Measurements from ENCODE around the gene WDR54. TPM values are rescaled to one million over a fixed set of nuclear protein-coding genes. Genes with fewer than 3 reads are reported as not detected.

Gene WDR54
- total RNA-seq, 1 experiment from 2014 or later = 27.7 TPM

DNA sequence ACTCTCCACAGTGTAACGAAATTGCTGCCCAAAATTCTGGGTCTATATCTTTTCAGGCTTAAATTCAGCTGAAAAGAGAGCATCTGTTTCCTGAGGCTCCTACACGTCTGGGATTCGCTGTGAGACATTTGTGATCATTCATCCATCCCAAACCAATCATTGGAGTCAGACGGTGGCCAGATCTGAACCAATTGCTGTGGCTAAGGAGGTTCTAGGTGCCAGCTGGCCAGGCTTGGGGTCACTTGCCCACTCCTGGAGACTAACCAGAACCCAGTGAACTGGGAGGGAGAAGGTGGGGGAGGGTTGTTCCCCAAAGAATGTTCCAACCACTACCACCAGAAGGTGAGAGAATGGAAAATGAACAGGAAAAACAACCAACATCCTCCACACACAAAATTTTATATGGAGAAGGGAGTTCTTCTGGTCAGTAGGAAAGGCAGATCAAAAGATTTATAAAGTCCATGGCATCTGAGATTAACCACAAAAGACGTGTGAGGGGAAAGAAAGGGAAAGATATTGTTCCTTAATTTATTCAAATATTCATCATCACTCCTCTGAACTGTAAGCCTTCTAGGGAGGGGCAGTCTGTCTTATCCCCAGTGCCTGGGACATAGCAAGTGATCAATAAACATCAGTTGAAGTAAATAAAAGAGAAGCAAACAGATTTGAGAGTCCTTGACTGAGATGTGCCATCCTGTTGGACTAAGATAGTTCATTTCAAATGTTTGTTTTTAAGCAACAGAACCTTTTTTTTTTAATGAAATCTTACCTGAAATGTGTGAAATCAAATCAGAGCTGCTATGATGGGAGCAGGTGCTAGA, 23.2 kb downstream of the WDR54 start:
- CTCF ChIA-PET = no interaction called here
- Histone ChIP-seq H3K4me3 (ENCODE audit: low read depth in 2 of 2, low read length in 2 of 2) (no peak overlapping the region), H3K27me3 (ENCODE audit: control insufficient read depth, insufficient read depth, low read length) (peaks cover 3% of the 10 kb centered on the region; the same call in 1 of the 2 replicates), H3K9me3 (ENCODE audit: control insufficient read depth, insufficient read depth, low read depth, low read length) (no peaks in the 10 kb centered on the region), H3K4me1 (ENCODE audit: control insufficient read depth, insufficient read depth, low read length) (peaks cover 7% of the 10 kb centered on the region), H3K27ac (ENCODE audit: low read length) (no peak overlapping the region), H3K36me3 (ENCODE audit: control insufficient read depth, insufficient read depth, low read length) (no peaks in the 10 kb centered on the region)
- no peak for ATAC-seq
- TF ChIP-seq, protein P1, sequence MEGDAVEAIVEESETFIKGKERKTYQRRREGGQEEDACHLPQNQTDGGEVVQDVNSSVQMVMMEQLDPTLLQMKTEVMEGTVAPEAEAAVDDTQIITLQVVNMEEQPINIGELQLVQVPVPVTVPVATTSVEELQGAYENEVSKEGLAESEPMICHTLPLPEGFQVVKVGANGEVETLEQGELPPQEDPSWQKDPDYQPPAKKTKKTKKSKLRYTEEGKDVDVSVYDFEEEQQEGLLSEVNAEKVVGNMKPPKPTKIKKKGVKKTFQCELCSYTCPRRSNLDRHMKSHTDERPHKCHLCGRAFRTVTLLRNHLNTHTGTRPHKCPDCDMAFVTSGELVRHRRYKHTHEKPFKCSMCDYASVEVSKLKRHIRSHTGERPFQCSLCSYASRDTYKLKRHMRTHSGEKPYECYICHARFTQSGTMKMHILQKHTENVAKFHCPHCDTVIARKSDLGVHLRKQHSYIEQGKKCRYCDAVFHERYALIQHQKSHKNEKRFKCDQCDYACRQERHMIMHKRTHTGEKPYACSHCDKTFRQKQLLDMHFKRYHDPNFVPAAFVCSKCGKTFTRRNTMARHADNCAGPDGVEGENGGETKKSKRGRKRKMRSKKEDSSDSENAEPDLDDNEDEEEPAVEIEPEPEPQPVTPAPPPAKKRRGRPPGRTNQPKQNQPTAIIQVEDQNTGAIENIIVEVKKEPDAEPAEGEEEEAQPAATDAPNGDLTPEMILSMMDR (IDR thresholded peaks at IDR 0.05) = no peak
- TF ChIP-seq POLR2AphosphoS5 (IDR thresholded peaks at IDR 0.05; ENCODE audit: low read depth, low read length) = no peak
- TF ChIP-seq SIN3A (IDR thresholded peaks at IDR 0.05; ENCODE audit: borderline replicate concordance, insufficient read depth, low read depth, low read length) = no peak
- TF ChIP-seq, protein P2, sequence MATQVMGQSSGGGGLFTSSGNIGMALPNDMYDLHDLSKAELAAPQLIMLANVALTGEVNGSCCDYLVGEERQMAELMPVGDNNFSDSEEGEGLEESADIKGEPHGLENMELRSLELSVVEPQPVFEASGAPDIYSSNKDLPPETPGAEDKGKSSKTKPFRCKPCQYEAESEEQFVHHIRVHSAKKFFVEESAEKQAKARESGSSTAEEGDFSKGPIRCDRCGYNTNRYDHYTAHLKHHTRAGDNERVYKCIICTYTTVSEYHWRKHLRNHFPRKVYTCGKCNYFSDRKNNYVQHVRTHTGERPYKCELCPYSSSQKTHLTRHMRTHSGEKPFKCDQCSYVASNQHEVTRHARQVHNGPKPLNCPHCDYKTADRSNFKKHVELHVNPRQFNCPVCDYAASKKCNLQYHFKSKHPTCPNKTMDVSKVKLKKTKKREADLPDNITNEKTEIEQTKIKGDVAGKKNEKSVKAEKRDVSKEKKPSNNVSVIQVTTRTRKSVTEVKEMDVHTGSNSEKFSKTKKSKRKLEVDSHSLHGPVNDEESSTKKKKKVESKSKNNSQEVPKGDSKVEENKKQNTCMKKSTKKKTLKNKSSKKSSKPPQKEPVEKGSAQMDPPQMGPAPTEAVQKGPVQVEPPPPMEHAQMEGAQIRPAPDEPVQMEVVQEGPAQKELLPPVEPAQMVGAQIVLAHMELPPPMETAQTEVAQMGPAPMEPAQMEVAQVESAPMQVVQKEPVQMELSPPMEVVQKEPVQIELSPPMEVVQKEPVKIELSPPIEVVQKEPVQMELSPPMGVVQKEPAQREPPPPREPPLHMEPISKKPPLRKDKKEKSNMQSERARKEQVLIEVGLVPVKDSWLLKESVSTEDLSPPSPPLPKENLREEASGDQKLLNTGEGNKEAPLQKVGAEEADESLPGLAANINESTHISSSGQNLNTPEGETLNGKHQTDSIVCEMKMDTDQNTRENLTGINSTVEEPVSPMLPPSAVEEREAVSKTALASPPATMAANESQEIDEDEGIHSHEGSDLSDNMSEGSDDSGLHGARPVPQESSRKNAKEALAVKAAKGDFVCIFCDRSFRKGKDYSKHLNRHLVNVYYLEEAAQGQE (IDR thresholded peaks at IDR 0.05; ENCODE audit: insufficient read depth in 1 of 2, low read depth in 2 of 2, low read length in 1 of 2) = no peak
- TF ChIP-seq TCF7L2 (IDR thresholded peaks at IDR 0.05; ENCODE audit: low read depth, low read length) = no peak
- no peak for DNase-seq (ENCODE audit: low read depth, low spot score)
- POLR2A ChIA-PET = no interaction called here
- intact Hi-C loops (cut with micrococcal nuclease; ENCODE audit: unreplicated experiment) (no loop called here), in situ Hi-C loops (cut with HindIII; ENCODE audit: low pct_unique_long_range_greater_than_20kb, low sequenced_read_pairs) (no loop called here)
- no TSS peak for BruUV-seq (replicated peaks)

DNA sequence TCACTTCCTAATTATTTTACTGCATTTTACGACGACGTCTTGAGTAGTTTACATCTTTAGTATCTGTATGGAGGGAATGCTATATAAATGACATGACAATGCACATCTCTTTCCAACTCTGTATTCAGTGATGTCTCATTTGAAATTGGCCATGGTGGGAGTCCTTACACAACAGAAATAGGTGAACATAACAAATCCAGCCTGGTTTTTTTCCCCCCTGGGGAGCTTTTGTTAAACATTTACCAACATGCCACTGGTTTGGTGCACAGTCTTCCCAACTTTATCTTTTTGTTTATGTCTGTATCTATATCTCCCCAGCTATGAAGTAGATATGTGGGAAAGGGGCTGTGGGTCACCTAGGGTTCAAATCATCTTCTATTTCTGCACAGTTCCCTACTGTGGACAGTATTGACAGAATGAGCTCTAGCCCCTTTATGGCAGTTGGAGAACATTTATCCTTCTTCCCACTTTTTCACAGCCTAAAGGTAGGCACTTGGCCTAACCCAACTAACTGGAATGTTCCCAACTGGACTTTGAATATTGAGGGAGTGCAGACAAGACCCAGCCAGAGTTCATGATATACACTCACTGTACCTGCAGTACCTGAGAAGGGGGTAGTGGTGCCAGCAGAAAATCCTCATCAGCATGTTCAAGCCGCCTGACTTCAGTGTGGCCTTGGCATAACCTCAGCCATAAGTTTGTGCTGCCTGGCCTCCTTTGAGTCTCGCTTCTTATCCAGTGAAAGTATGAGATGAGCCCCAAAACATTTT, 25.9 kb downstream of the WDR54 start:
- ChIA-PET POLR2A (no interaction called here), CTCF (no interaction called here)
- no peak overlapping the region for H3K27ac ChIP-seq (ENCODE audit: low read length)
- 0 out of 2 replicates have a peak, but pooled peaks cover 3% of the 10 kb centered on the region for H3K4me1 ChIP-seq (ENCODE audit: control insufficient read depth, insufficient read depth, low read length)
- DNase-seq (ENCODE audit: low read depth, low spot score) (no peak), ATAC-seq (no peak)
- TF ChIP-seq TCF7L2 (IDR thresholded peaks at IDR 0.05; ENCODE audit: low read depth, low read length) = no peak
- TF ChIP-seq POLR2AphosphoS5 (IDR thresholded peaks at IDR 0.05; ENCODE audit: low read depth, low read length) = no peak
- TF ChIP-seq, protein P1 (IDR thresholded peaks at IDR 0.05) = no peak
- TF ChIP-seq SIN3A (IDR thresholded peaks at IDR 0.05; ENCODE audit: borderline replicate concordance, insufficient read depth, low read depth, low read length) = no peak
- TF ChIP-seq, protein P2 (IDR thresholded peaks at IDR 0.05; ENCODE audit: insufficient read depth in 1 of 2, low read depth in 2 of 2, low read length in 1 of 2) = no peak
- no TSS peak for BruUV-seq (replicated peaks)
- no peaks in the 10 kb centered on the region for H3K9me3 ChIP-seq (ENCODE audit: control insufficient read depth, insufficient read depth, low read depth, low read length)
- no peaks in the 10 kb centered on the region for H3K36me3 ChIP-seq (ENCODE audit: control insufficient read depth, insufficient read depth, low read length)
- H3K27me3 ChIP-seq (ENCODE audit: control insufficient read depth, insufficient read depth, low read length) = peaks cover 3% of the 10 kb centered on the region; the same call in 1 of the 2 replicates
- intact Hi-C loops (cut with micrococcal nuclease; ENCODE audit: unreplicated experiment) = no loop called here
- H3K4me3 ChIP-seq (ENCODE audit: low read depth in 2 of 2, low read length in 2 of 2) = no peak overlapping the region
- in situ Hi-C loops (cut with HindIII; ENCODE audit: low pct_unique_long_range_greater_than_20kb, low sequenced_read_pairs) = no loop called here
